Type B pancreatic cell (in vitro differentiated cells): ENCODE results near the gene OLFML2B. TPM values are rescaled to one million over a fixed set of nuclear protein-coding genes. Genes with fewer than 3 reads are reported as not detected.

Experiments
- DNase-seq: peaks from one replicate; pipeline ENCODE4 v3.0.0; 2021; ENCODE audit warnings: mixed read lengths; ENCODE audit not compliant: unreplicated experiment; ENCODE audit errors: extremely low spot score
- H3K27ac Mint-ChIP-seq: 2 replicates; pipeline ENCODE4 v1.8.0; 2021; ENCODE audit warnings: mild to moderate bottlenecking, mixed read lengths
- H3K27me3 Mint-ChIP-seq: 2 replicates; pipeline ENCODE4 v1.8.0; 2021; ENCODE audit warnings: mixed read lengths
- H3K36me3 Mint-ChIP-seq: 2 replicates; pipeline ENCODE4 v1.8.0; 2021; ENCODE audit warnings: mixed read lengths
- H3K4me1 Mint-ChIP-seq: one replicate; pipeline ENCODE4 v1.8.0; 2021; ENCODE audit warnings: mixed read lengths; ENCODE audit not compliant: unreplicated experiment
- H3K4me3 Mint-ChIP-seq: 2 replicates; pipeline ENCODE4 v1.8.0; 2021; ENCODE audit warnings: mild to moderate bottlenecking, mixed read lengths
- H3K9me3 Mint-ChIP-seq: 2 replicates; pipeline ENCODE4 v1.8.0; 2021; ENCODE audit warnings: mixed read lengths
- total RNA-seq: library from RNA; stranded (reverse); gene quantifications from 2 replicates; pipeline ENCODE4 v1.2.1, GENCODE V29; 2021; ENCODE audit warnings: low replicate concordance
- TF ChIP-seq, protein P1 (sequence below): fragments of 200-600 bp; sonication (generic); conservative IDR thresholded peaks from 2 replicates; pipeline ENCODE4 v1.5.0; 2021; ENCODE audit warnings: antibody characterized with exemption, mild to moderate bottlenecking

OLFML2B gene
- total RNA-seq, 1 donor from 2014 or later, result 35.0 TPM

DNA sequence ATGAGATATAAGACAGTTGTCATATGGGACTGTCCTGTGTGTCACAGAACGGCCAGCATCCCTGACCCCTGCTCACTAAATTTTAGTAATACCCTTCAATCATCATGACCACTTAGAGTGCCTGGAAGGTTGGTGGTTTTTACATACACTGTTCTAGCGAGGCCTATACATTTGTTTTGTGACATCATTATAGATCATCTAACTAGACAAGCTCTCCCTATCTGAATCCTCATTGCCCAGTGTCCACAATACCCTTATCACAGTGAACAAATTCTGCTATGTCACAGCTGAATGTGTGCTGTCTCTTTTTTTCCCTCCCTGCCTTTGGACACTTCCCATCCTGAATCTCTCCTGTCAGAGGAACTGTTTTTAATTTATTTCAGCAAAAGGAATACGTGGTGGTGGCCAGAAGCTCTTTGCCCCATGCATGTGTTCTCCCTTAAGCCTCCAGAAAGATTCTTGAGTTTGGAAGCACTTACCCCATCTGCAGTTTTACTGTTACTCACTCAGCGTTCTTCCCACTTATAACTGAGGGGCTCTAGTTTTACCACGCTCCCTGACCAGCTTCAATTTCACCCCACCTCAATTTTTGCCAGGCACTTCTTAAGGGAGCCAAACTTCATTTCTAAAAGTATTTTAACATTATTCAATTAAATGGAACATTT lies 70.3 kb downstream of the OLFML2B start:
- H3K27ac Mint-ChIP-seq, result no peak overlapping the region
- TF ChIP-seq, protein P1, sequence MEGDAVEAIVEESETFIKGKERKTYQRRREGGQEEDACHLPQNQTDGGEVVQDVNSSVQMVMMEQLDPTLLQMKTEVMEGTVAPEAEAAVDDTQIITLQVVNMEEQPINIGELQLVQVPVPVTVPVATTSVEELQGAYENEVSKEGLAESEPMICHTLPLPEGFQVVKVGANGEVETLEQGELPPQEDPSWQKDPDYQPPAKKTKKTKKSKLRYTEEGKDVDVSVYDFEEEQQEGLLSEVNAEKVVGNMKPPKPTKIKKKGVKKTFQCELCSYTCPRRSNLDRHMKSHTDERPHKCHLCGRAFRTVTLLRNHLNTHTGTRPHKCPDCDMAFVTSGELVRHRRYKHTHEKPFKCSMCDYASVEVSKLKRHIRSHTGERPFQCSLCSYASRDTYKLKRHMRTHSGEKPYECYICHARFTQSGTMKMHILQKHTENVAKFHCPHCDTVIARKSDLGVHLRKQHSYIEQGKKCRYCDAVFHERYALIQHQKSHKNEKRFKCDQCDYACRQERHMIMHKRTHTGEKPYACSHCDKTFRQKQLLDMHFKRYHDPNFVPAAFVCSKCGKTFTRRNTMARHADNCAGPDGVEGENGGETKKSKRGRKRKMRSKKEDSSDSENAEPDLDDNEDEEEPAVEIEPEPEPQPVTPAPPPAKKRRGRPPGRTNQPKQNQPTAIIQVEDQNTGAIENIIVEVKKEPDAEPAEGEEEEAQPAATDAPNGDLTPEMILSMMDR, result no peak
- H3K4me3 Mint-ChIP-seq, result no peak overlapping the region
- no peaks in the 10 kb centered on the region for H3K27me3 Mint-ChIP-seq
- DNase-seq, result no peak
- peaks cover 45% of the 10 kb centered on the region for H3K4me1 Mint-ChIP-seq
- peaks cover 5% of the 10 kb centered on the region for H3K36me3 Mint-ChIP-seq
- H3K9me3 Mint-ChIP-seq, result peaks cover 4% of the 10 kb centered on the region

DNA sequence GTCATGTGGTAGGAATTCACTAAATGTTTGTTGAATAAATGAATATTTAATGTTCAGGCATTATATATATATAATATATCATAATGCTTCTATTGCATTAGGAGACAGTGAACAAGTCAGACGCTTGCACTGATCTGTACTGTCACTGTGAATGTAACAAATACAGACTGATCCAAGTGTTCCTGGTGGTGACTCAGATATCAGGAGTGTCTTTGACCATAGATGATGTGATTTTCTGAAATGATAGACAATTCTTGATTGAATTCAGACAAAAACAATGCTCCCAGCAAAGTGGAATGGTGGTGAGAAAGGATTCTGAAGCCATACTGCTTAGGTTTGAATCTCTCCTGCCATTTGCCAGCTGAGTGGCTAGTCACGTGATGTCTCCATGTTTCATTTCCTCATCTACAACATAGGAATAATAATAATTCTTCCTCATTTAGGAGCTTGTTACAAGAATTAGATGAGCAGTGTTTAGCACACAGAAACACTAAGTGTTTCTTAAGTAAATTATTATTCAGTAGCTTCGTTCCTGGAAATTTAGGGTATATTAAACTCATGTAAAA lies 71.0 kb downstream of the OLFML2B start:
- DNase-seq, result no peak
- no peak overlapping the region for H3K4me3 Mint-ChIP-seq
- H3K36me3 Mint-ChIP-seq, result peaks cover 5% of the 10 kb centered on the region
- H3K4me1 Mint-ChIP-seq, result peaks cover 45% of the 10 kb centered on the region
- no peaks in the 10 kb centered on the region for H3K27me3 Mint-ChIP-seq
- H3K9me3 Mint-ChIP-seq, result peaks cover 4% of the 10 kb centered on the region
- H3K27ac Mint-ChIP-seq, result no peak overlapping the region
- TF ChIP-seq, protein P1, result no peak

DNA sequence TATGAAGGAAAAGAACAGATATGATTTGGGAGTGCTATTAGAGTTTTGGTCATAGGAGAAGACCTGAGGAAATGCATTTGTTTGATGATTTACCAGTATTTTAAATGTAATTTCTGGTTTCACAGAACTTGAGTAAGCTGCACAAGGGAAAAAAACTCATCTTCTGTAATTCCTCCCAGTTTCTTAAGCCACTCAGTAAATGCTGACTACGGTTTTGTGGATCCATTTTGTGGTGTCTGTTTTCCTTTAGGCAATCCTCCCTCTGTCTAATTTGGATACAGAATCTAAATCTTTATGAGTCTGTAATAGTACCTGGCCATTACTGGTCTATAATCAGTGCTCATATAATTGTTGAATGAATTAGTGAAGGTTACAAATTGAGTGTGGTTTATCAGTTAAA lies 72.0 kb downstream of the OLFML2B start:
- Mint-ChIP-seq H3K9me3 (peaks cover 9% of the 10 kb centered on the region), H3K27ac (no peak overlapping the region), H3K27me3 (no peaks in the 10 kb centered on the region), H3K36me3 (peaks cover 10% of the 10 kb centered on the region), H3K4me3 (no peak overlapping the region), H3K4me1 (peaks cover 48% of the 10 kb centered on the region)
- TF ChIP-seq, protein P1, result no peak
- DNase-seq, result no peak

DNA sequence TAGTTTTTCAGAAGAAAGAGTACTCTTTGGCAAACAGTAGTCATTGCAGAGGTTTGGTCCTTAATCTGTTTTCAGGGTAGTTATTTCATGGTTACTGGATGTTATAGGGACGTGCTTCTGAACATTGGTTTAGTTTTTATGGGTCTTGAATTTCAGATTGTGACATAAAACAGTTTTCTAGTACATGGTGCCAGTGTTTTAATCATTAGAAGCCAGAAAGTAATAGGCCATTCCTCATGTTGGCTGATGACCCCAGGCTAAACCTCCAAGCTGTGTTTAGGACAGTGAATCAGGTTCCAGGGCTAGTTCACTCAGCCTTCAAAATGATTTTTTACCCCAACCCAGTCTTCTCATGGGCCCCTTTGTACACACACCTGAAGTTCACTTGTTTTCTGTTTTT lies 73.3 kb downstream of the OLFML2B start:
- Mint-ChIP-seq H3K36me3 (peaks cover 10% of the 10 kb centered on the region), H3K4me1 (peaks cover 40% of the 10 kb centered on the region), H3K27me3 (no peaks in the 10 kb centered on the region), H3K27ac (peak overlapping the region; percentile 87), H3K9me3 (peaks cover 9% of the 10 kb centered on the region), H3K4me3 (peak overlapping the region; percentile 5)
- TF ChIP-seq, protein P1, result no peak
- DNase-seq, result no peak

DNA sequence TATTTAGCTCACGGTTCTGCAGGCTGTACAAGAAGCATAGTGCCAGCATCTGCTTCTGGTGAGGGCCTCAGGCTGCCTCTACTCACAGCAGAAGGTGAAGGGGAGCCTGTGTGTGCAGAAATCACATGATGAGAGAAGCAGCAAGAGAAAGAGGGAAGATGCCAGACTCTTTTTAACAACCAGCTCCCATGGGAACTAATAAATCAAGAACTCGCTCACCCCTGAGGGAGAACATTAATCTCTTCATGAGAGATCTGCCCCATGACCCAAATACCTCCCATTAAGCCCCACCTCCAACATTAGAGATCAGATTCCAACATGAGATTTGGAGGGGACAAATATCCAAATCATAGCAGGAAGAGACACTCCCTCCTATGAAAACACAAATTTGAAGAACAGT lies 74.1 kb downstream of the OLFML2B start:
- DNase-seq, result no peak
- H3K27ac Mint-ChIP-seq, result peak overlapping the region; percentile 87
- H3K27me3 Mint-ChIP-seq, result no peaks in the 10 kb centered on the region
- peaks cover 12% of the 10 kb centered on the region for H3K36me3 Mint-ChIP-seq
- TF ChIP-seq, protein P1, result no peak
- H3K9me3 Mint-ChIP-seq, result peaks cover 9% of the 10 kb centered on the region
- H3K4me1 Mint-ChIP-seq, result peaks cover 42% of the 10 kb centered on the region
- H3K4me3 Mint-ChIP-seq, result peak overlapping the region; percentile 35
